Measurements from ENCODE around the gene EXOSC7. TPM values are rescaled to one million over a fixed set of nuclear protein-coding genes. Genes with fewer than 3 reads are reported as not detected.

Gene EXOSC7
- total and polyA plus RNA-seq, 4 experiments from 2014 or later: 44.6 to 66.9 (median 47.3) TPM

DNA sequence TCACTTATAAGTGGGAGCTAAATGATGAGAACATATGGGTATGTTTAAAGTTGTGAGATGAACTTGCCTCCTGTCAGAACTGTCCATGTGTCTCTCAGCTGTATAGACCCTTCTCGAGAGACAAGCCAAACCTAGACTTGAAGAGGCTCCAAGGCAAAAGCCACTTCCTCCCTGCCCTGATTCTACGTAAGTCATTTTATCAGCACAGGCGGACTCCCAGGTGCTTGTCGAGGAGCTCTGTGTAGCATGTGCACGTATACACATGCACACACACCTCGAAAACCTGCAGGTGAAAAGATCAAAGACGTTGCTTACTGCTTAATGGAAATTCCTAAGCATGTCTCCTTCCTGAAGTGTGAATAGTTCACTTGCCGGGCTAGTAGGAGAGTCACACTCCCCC is 44.5 kb downstream of the EXOSC7 start:
- intact Hi-C loops (cut with micrococcal nuclease): no loop called here
- no peak overlapping the region for H3K27ac ChIP-seq (ENCODE audit: low read depth, low read length)
- H3K9me3 Mint-ChIP-seq: peaks cover 0 to 2% (median 0%) of the 10 kb centered on the region in 8 donors
- peaks cover 4% of the 10 kb centered on the region for H3K36me3 ChIP-seq (ENCODE audit: insufficient read depth, low read length)
- H3K9me3 ChIP-seq (ENCODE audit: control insufficient read depth in 1 of 2, low read length in 2 of 2): no peaks in the 10 kb centered on the region
- H3K4me3 Mint-ChIP-seq: peak overlapping the region in 6 of 8 donors; percentile 1 to 54 (median 38)
- no peaks in the 10 kb centered on the region for H3K27me3 ChIP-seq (ENCODE audit: insufficient read depth, low read length)
- CTCF ChIA-PET (ENCODE audit: partially characterized antibody): interaction anchor here (0.7 to 2.5 kb wide), 6 partner anchors 8 to 29 kb away, joined by 3 to 16 read pairs (median 4); no protein-coding TSS in a partner anchor
- peak in 4 of 5 donors; percentile 28 to 60 (median 34) for DNase-seq
- peaks cover 0 to 4% of the 10 kb centered on the region in 2 donors for H3K36me3 Mint-ChIP-seq
- no peak overlapping the region for H3K4me3 ChIP-seq (ENCODE audit: low read length in 2 of 2)
- peaks cover 16% of the 10 kb centered on the region for H3K4me1 ChIP-seq (ENCODE audit: insufficient read depth, low read length)
- peak overlapping the region; percentile 21 to 89 (median 77) for H3K27ac Mint-ChIP-seq
- H3K4me1 Mint-ChIP-seq: peaks cover 13 to 31% (median 21%) of the 10 kb centered on the region in 4 donors
- H3K27me3 Mint-ChIP-seq: no peaks in the 10 kb centered on the region
- POLR2A ChIA-PET (ENCODE audit: partially characterized antibody): interaction anchor here (0.7 to 2.2 kb wide), 7 partner anchors 8 to 46 kb away, joined by 3 to 15 read pairs (median 8); partner anchors contain the start of genes EXOSC7 and ZDHHC3

DNA sequence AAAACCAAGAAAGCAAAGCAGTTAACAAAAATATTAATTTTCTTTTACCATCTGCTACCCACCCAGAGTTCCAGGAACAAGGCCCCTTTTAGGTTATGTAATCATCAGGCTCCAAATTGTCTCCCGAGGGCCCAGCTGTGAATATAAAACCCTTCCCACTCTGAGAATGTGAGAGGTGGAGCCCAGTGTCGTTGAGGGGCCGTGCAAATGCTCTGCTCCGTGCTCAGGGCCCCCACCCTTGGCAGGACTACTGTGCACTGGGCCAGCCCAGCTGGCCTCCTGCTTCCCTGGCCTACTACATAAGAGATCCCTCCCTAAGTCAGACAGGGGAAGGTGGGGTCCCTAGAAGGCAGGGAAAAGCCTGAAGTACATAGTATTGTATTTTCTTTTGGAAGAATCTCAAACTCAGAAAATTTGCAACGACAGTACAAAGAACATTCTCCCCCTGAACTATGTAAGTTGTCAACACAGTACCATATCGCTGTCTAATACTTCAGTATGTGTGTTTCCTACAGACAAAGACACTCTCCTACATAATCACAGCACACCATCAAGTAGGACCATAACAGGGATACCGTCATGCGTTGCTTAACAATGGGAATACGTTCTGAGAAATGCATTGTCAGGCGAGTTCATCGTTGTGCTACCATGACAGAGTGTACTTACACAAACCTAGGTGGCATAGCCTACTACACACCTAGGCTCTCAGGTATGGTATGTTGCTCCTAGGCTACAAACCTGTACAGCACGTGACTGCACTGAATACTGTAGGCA is 45.7 kb downstream of the EXOSC7 start:
- POLR2A ChIA-PET (ENCODE audit: partially characterized antibody): interaction anchor here (0.6 to 2.2 kb wide), 6 partner anchors 10 to 678 kb away, joined by 3 to 15 read pairs (median 10); partner anchors contain the start of genes EXOSC7 and ZDHHC3

DNA sequence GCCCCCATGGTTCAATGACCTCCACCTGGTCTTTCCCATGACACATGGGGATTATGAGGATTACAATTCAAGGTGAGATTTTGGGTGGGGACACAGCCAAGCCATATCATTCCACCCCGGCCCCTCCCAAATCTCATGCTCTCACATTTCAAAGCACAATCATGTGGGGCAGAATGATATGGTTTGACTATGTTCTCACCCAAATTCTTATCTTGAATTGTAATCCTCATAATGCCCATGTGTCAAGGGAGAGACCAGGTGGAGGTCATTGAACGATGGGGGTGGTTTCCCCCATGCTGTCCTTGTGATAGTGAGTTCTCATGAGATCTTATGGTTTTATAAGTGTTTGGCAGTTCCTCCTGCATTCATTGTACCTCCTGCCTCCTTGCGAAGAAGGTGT is 47.6 kb downstream of the EXOSC7 start:
- DNase-seq: no peak
- Histone ChIP-seq H3K9me3 (ENCODE audit: control insufficient read depth in 1 of 2, low read length in 2 of 2) (no peaks in the 10 kb centered on the region), H3K27ac (ENCODE audit: low read depth, low read length) (no peak overlapping the region), H3K27me3 (ENCODE audit: insufficient read depth, low read length) (no peaks in the 10 kb centered on the region), H3K4me1 (ENCODE audit: insufficient read depth, low read length) (peaks cover 16% of the 10 kb centered on the region), H3K4me3 (ENCODE audit: low read length in 2 of 2) (no peak overlapping the region), H3K36me3 (ENCODE audit: insufficient read depth, low read length) (no peaks in the 10 kb centered on the region)
- intact Hi-C loops (cut with micrococcal nuclease): no loop called here
- peaks cover 0 to 5% of the 10 kb centered on the region in 2 donors for H3K27me3 Mint-ChIP-seq
- ChIA-PET POLR2A (ENCODE audit: partially characterized antibody) (interaction anchor here (1.2 kb wide), 1 partner anchor 47 kb away, joined by 5 read pairs; the partner anchor contains the start of genes EXOSC7 and ZDHHC3), CTCF (ENCODE audit: partially characterized antibody) (interaction anchor here (1.2 kb wide), 1 partner anchor 13 kb away, joined by 4 read pairs; no protein-coding TSS in a partner anchor)
- no peaks in the 10 kb centered on the region for H3K36me3 Mint-ChIP-seq
- H3K4me3 Mint-ChIP-seq: no peak overlapping the region
- H3K9me3 Mint-ChIP-seq: no peaks in the 10 kb centered on the region
- H3K27ac Mint-ChIP-seq: peak overlapping the region in 3 of 7 donors; percentile 6 to 40 (median 18)
- peaks cover 13 to 28% (median 17%) of the 10 kb centered on the region in 4 donors for H3K4me1 Mint-ChIP-seq

More for the DNA sequence above, 45.7 kb downstream of the EXOSC7 start:
- Mint-ChIP-seq H3K36me3 (no peaks in the 10 kb centered on the region), H3K4me3 (no peak overlapping the region), H3K9me3 (no peaks in the 10 kb centered on the region), H3K27ac (peak overlapping the region in 3 of 7 donors; percentile 66 to 87 (median 66)), H3K4me1 (peaks cover 13 to 31% (median 21%) of the 10 kb centered on the region in 4 donors), H3K27me3 (no peaks in the 10 kb centered on the region)
- CTCF ChIA-PET (ENCODE audit: partially characterized antibody): interaction anchor here (1.3 to 2.5 kb wide), 3 partner anchors 13 to 189 kb away, joined by 4 to 16 read pairs (median 4); no protein-coding TSS in a partner anchor
- Histone ChIP-seq H3K36me3 (ENCODE audit: insufficient read depth, low read length) (no peaks in the 10 kb centered on the region), H3K9me3 (ENCODE audit: control insufficient read depth in 1 of 2, low read length in 2 of 2) (no peaks in the 10 kb centered on the region), H3K27ac (ENCODE audit: low read depth, low read length) (no peak overlapping the region), H3K27me3 (ENCODE audit: insufficient read depth, low read length) (no peaks in the 10 kb centered on the region), H3K4me1 (ENCODE audit: insufficient read depth, low read length) (peaks cover 16% of the 10 kb centered on the region), H3K4me3 (ENCODE audit: low read length in 2 of 2) (no peak overlapping the region)
- intact Hi-C loops (cut with micrococcal nuclease): no loop called here
- DNase-seq: no peak

GRCh38 chr3:45024542-45025255 is 48.7 kb downstream of the EXOSC7 start:
- peaks cover 16% of the 10 kb centered on the region for H3K4me1 ChIP-seq (ENCODE audit: insufficient read depth, low read length)
- peaks cover 13 to 26% (median 16%) of the 10 kb centered on the region in 4 donors for H3K4me1 Mint-ChIP-seq
- H3K27me3 Mint-ChIP-seq: peaks cover 0 to 6% of the 10 kb centered on the region in 2 donors
- no peak overlapping the region for H3K4me3 Mint-ChIP-seq
- H3K27ac Mint-ChIP-seq: peak overlapping the region in 1 of 7 donors; percentile 27
- H3K9me3 ChIP-seq (ENCODE audit: control insufficient read depth in 1 of 2, low read length in 2 of 2): no peaks in the 10 kb centered on the region
- ChIA-PET POLR2A (ENCODE audit: partially characterized antibody) (no interaction called here), CTCF (ENCODE audit: partially characterized antibody) (no interaction called here)
- no peaks in the 10 kb centered on the region for H3K36me3 ChIP-seq (ENCODE audit: insufficient read depth, low read length)
- H3K9me3 Mint-ChIP-seq: no peaks in the 10 kb centered on the region
- no peak overlapping the region for H3K4me3 ChIP-seq (ENCODE audit: low read length in 2 of 2)
- no peak overlapping the region for H3K27ac ChIP-seq (ENCODE audit: low read depth, low read length)
- no peaks in the 10 kb centered on the region for H3K27me3 ChIP-seq (ENCODE audit: insufficient read depth, low read length)
- DNase-seq: no peak
- intact Hi-C loops (cut with micrococcal nuclease): no loop called here
- no peaks in the 10 kb centered on the region for H3K36me3 Mint-ChIP-seq

GRCh38 chr3:45026038-45026437 is 50.0 kb downstream of the EXOSC7 start, which contains the start of gene CLEC3B:
Gene CLEC3B (plus strand): TSS chr3:45026303. CDS start chr3:45026363, 60 bp downstream.
- peaks cover 5% of the 10 kb centered on the region for H3K4me1 ChIP-seq (ENCODE audit: insufficient read depth, low read length)
- no peaks in the 10 kb centered on the region for H3K36me3 Mint-ChIP-seq
- peaks cover 1 to 6% of the 10 kb centered on the region in 2 donors for H3K27me3 Mint-ChIP-seq
- H3K4me3 ChIP-seq (ENCODE audit: low read length in 2 of 2): no peak within 1 kb of the TSS
- H3K4me3 Mint-ChIP-seq: no peak within 1 kb of the TSS
- H3K27ac ChIP-seq (ENCODE audit: low read depth, low read length): no peak within 1 kb of the TSS
- POLR2A ChIA-PET (ENCODE audit: partially characterized antibody): no interaction called here
- H3K9me3 ChIP-seq (ENCODE audit: control insufficient read depth in 1 of 2, low read length in 2 of 2): no peaks in the 10 kb centered on the region
- no peak for DNase-seq
- H3K36me3 ChIP-seq (ENCODE audit: insufficient read depth, low read length): no peaks in the 10 kb centered on the region
- CTCF ChIA-PET (ENCODE audit: partially characterized antibody): interaction anchor here (0.6 to 1.0 kb wide), 2 partner anchors 11 to 375 kb away, joined by 3 read pairs; no protein-coding TSS in a partner anchor
- H3K4me1 Mint-ChIP-seq: peaks cover 2 to 16% (median 7%) of the 10 kb centered on the region in 4 donors
- no peaks in the 10 kb centered on the region for H3K9me3 Mint-ChIP-seq
- H3K27me3 ChIP-seq (ENCODE audit: insufficient read depth, low read length): no peaks in the 10 kb centered on the region
- intact Hi-C loops (cut with micrococcal nuclease): no loop called here
- H3K27ac Mint-ChIP-seq: peak within 1 kb of the TSS in 1 of 7 donors; percentile 57

GRCh38 chr3:45026957-45027356 is 50.9 kb downstream of the EXOSC7 start:
- H3K4me3 Mint-ChIP-seq: no peak overlapping the region
- Histone ChIP-seq H3K9me3 (ENCODE audit: control insufficient read depth in 1 of 2, low read length in 2 of 2) (no peaks in the 10 kb centered on the region), H3K27ac (ENCODE audit: low read depth, low read length) (no peak overlapping the region), H3K4me1 (ENCODE audit: insufficient read depth, low read length) (no peaks in the 10 kb centered on the region), H3K27me3 (ENCODE audit: insufficient read depth, low read length) (no peaks in the 10 kb centered on the region), H3K4me3 (ENCODE audit: low read length in 2 of 2) (no peak overlapping the region), H3K36me3 (ENCODE audit: insufficient read depth, low read length) (no peaks in the 10 kb centered on the region)
- peaks cover 1 to 10% of the 10 kb centered on the region in 2 donors for H3K27me3 Mint-ChIP-seq
- no peaks in the 10 kb centered on the region for H3K36me3 Mint-ChIP-seq
- H3K4me1 Mint-ChIP-seq: peaks cover 0 to 7% (median 2%) of the 10 kb centered on the region in 4 donors
- no peaks in the 10 kb centered on the region for H3K9me3 Mint-ChIP-seq
- H3K27ac Mint-ChIP-seq: no peak overlapping the region
- ChIA-PET POLR2A (ENCODE audit: partially characterized antibody) (no interaction called here), CTCF (ENCODE audit: partially characterized antibody) (interaction anchor here (1.4 kb wide), 1 partner anchor 9 kb away, joined by 4 read pairs; no protein-coding TSS in a partner anchor)
- DNase-seq: no peak
- intact Hi-C loops (cut with micrococcal nuclease): no loop called here
